ENCODE results near the gene CACNA1C.

CACNA1C gene

DNA sequence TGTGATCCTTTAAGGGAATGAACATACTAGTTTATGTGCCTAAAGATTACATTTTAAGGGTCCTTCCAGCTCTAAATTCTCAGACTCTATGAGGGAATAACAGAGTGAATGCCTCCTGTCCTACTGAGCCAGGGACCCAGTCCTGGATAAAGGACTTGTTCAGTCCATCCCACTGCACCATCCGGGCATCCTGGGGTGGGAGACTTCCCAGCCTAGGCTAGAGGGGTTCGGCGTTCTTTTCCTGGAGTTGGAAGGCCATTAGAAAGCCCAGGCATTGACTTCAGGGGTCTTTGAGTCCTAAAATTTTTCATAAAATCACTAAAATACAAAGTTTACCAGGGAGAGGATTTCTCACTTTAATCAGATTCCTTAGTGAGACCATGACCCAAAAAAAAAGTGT is 614.1 kb downstream of the CACNA1C start:
- TF ChIP-seq EZH2phosphoT487 (IDR thresholded peaks at IDR 0.05; ENCODE audit: borderline replicate concordance, low read length) = no peak
- TF ChIP-seq, protein P1, sequence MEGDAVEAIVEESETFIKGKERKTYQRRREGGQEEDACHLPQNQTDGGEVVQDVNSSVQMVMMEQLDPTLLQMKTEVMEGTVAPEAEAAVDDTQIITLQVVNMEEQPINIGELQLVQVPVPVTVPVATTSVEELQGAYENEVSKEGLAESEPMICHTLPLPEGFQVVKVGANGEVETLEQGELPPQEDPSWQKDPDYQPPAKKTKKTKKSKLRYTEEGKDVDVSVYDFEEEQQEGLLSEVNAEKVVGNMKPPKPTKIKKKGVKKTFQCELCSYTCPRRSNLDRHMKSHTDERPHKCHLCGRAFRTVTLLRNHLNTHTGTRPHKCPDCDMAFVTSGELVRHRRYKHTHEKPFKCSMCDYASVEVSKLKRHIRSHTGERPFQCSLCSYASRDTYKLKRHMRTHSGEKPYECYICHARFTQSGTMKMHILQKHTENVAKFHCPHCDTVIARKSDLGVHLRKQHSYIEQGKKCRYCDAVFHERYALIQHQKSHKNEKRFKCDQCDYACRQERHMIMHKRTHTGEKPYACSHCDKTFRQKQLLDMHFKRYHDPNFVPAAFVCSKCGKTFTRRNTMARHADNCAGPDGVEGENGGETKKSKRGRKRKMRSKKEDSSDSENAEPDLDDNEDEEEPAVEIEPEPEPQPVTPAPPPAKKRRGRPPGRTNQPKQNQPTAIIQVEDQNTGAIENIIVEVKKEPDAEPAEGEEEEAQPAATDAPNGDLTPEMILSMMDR (IDR thresholded peaks at IDR 0.05; ENCODE audit: low read depth, low read length, poor library complexity, severe bottlenecking) = no peak
- no peaks in the 10 kb centered on the region for H3K79me2 ChIP-seq (ENCODE audit: control insufficient read depth, low read length)
- H4K20me1 ChIP-seq (ENCODE audit: control insufficient read depth, insufficient read depth, low read depth, low read length) = no peaks in the 10 kb centered on the region
- H3F3A ChIP-seq (ENCODE audit: control insufficient read depth, insufficient read depth) = no peaks in the 10 kb centered on the region
- no peaks in the 10 kb centered on the region for H3K4me1 ChIP-seq (ENCODE audit: control insufficient read depth, low read length)
- no peaks in the 10 kb centered on the region for H3K36me3 ChIP-seq (ENCODE audit: control insufficient read depth, low read length)
- no peaks in the 10 kb centered on the region for H3K9me2 ChIP-seq (replicated peaks; ENCODE audit: control insufficient read depth, low read length)
- no peak overlapping the region for H3K4me2 ChIP-seq (ENCODE audit: low read length)
- no peaks in the 10 kb centered on the region for H3K9me3 ChIP-seq (ENCODE audit: control insufficient read depth, insufficient read depth, low read length)
- no peak overlapping the region for H3K27ac ChIP-seq (ENCODE audit: low read depth, low read length)
- H3K27me3 ChIP-seq (ENCODE audit: control insufficient read depth, low read length) = no peaks in the 10 kb centered on the region
- no peak overlapping the region for H3K4me3 ChIP-seq (ENCODE audit: low read length)

GRCh38 chr12:2667716-2668440 is 615.1 kb downstream of the CACNA1C start:
- Histone ChIP-seq H3K79me2 (ENCODE audit: control insufficient read depth, low read length) (no peaks in the 10 kb centered on the region), H3K27ac (ENCODE audit: low read depth, low read length) (no peak overlapping the region), H3K36me3 (ENCODE audit: control insufficient read depth, low read length) (no peaks in the 10 kb centered on the region), H3K4me3 (ENCODE audit: low read length) (no peak overlapping the region), H3K27me3 (ENCODE audit: control insufficient read depth, low read length) (no peaks in the 10 kb centered on the region), H3F3A (ENCODE audit: control insufficient read depth, insufficient read depth) (no peaks in the 10 kb centered on the region), H3K9me3 (ENCODE audit: control insufficient read depth, insufficient read depth, low read length) (no peaks in the 10 kb centered on the region), H3K4me2 (ENCODE audit: low read length) (no peak overlapping the region), H4K20me1 (ENCODE audit: control insufficient read depth, insufficient read depth, low read depth, low read length) (no peaks in the 10 kb centered on the region), H3K4me1 (ENCODE audit: control insufficient read depth, low read length) (no peaks in the 10 kb centered on the region), H3K9me2 (replicated peaks; ENCODE audit: control insufficient read depth, low read length) (no peaks in the 10 kb centered on the region)
- TF ChIP-seq, protein P1 (IDR thresholded peaks at IDR 0.05; ENCODE audit: low read depth, low read length, poor library complexity, severe bottlenecking) = no peak
- no peak for TF ChIP-seq EZH2phosphoT487 (IDR thresholded peaks at IDR 0.05; ENCODE audit: borderline replicate concordance, low read length)

- Histone ChIP-seq H3K4me1 (ENCODE audit: control insufficient read depth, low read length) (no peaks in the 10 kb centered on the region), H3K79me2 (ENCODE audit: control insufficient read depth, low read length) (no peaks in the 10 kb centered on the region), H3K9me2 (replicated peaks; ENCODE audit: control insufficient read depth, low read length) (no peaks in the 10 kb centered on the region), H3K36me3 (ENCODE audit: control insufficient read depth, low read length) (no peaks in the 10 kb centered on the region), H3F3A (ENCODE audit: control insufficient read depth, insufficient read depth) (no peaks in the 10 kb centered on the region), H3K27ac (ENCODE audit: low read depth, low read length) (no peak overlapping the region), H3K9me3 (ENCODE audit: control insufficient read depth, insufficient read depth, low read length) (no peaks in the 10 kb centered on the region), H3K4me3 (ENCODE audit: low read length) (no peak overlapping the region), H4K20me1 (ENCODE audit: control insufficient read depth, insufficient read depth, low read depth, low read length) (no peaks in the 10 kb centered on the region), H3K4me2 (ENCODE audit: low read length) (no peak overlapping the region), H3K27me3 (ENCODE audit: control insufficient read depth, low read length) (no peaks in the 10 kb centered on the region)
- TF ChIP-seq, protein P1 (IDR thresholded peaks at IDR 0.05; ENCODE audit: low read depth, low read length, poor library complexity, severe bottlenecking) = no peak
- no peak for TF ChIP-seq EZH2phosphoT487 (IDR thresholded peaks at IDR 0.05; ENCODE audit: borderline replicate concordance, low read length)
Observed at GRCh38 chr12:2668816-2669215, 616.0 kb downstream of the CACNA1C start.

All from DOHH2 (cell line).